NB4 (cell line): ENCODE results near the gene SH3RF2.

Source experiments
- MYC ChIP-seq: IDR thresholded peaks from 2 replicates; pipeline ENCODE4 v1.6.1; 2011; ENCODE audit warnings: low read depth, low read length
- POLR2A ChIP-seq: IDR thresholded peaks from 2 replicates; pipeline ENCODE4 v1.6.1; 2011; ENCODE audit warnings: mild to moderate bottlenecking; ENCODE audit not compliant: insufficient read length; ENCODE audit errors: extremely low read depth
- TF ChIP-seq, protein P1 (sequence below): IDR thresholded peaks from one replicate; pipeline ENCODE4 v1.5.1; 2012; ENCODE audit warnings: low read depth, low read length
- TF ChIP-seq, protein P2 (sequence below): IDR thresholded peaks from 2 replicates; pipeline ENCODE4 v1.6.1; 2011; ENCODE audit warnings: low read depth, low read length

GRCh38 chr5:145936401-145937131 is at the start of gene SH3RF2:
- TF ChIP-seq POLR2A = no peak
- TF ChIP-seq, protein P1, sequence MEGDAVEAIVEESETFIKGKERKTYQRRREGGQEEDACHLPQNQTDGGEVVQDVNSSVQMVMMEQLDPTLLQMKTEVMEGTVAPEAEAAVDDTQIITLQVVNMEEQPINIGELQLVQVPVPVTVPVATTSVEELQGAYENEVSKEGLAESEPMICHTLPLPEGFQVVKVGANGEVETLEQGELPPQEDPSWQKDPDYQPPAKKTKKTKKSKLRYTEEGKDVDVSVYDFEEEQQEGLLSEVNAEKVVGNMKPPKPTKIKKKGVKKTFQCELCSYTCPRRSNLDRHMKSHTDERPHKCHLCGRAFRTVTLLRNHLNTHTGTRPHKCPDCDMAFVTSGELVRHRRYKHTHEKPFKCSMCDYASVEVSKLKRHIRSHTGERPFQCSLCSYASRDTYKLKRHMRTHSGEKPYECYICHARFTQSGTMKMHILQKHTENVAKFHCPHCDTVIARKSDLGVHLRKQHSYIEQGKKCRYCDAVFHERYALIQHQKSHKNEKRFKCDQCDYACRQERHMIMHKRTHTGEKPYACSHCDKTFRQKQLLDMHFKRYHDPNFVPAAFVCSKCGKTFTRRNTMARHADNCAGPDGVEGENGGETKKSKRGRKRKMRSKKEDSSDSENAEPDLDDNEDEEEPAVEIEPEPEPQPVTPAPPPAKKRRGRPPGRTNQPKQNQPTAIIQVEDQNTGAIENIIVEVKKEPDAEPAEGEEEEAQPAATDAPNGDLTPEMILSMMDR = no peak
- TF ChIP-seq MYC = 0 out of 2 replicates have a peak, but pooled peaks have one; percentile 38
- TF ChIP-seq, protein P2, sequence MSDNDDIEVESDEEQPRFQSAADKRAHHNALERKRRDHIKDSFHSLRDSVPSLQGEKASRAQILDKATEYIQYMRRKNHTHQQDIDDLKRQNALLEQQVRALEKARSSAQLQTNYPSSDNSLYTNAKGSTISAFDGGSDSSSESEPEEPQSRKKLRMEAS = peak; percentile 63
